ENCODE results near the gene FOXF1.

FOXF1 gene

DNA sequence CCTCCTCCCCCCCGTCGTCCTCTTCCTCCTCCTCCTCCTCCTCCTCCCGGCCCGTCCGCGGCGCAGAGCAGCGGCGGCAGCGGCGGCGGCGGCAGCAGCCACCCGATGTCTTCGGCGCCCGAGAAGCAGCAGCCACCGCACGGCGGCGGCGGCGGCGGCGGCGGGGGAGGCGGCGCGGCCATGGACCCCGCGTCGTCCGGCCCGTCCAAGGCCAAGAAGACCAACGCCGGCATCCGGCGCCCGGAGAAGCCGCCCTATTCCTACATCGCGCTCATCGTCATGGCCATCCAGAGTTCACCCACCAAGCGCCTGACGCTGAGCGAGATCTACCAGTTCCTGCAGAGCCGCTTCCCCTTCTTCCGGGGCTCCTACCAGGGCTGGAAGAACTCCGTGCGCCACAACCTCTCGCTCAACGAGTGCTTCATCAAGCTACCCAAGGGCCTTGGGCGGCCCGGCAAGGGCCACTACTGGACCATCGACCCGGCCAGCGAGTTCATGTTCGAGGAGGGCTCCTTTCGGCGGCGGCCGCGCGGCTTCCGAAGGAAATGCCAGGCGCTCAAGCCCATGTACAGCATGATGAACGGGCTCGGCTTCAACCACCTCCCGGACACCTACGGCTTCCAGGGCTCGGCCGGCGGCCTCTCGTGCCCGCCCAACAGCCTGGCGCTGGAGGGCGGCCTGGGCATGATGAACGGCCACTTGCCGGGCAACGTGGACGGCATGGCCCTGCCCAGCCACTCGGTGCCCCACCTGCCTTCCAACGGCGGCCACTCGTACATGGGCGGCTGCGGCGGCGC, at the start of gene FOXF1:
Gene FOXF1, plus strand, starts transcription at position 63 of the 797 bp plus-strand sequence. Its CDS starts 43 bp downstream, at position 106.
- DNase-seq (ENCODE audit: low spot score) = no peak

DNA sequence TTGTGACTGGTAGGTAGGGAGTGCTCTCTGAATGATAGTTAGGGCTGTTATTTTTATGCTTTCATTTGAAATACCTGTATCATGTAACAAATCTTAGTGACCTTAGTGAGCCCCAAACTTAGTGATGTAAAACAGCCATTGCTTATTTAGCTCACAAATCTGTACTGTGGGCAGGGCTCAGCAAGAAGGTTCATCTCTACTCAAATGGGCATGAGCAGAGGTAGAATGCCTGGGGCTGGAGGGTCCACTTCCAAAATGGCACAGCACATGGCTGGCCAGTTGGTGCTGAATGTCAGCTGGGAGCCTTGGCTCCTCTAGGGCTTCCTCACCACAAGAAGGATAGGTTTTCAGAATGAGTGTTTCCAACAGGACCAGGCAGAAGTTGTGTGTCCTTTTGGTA, 49.3 kb upstream of the FOXF1 start:
- DNase-seq (ENCODE audit: low spot score) = no peak

- no peak for DNase-seq (ENCODE audit: low spot score)
Observed at GRCh38 chr16:86462334-86463084, 47.8 kb upstream of the FOXF1 start.

GRCh38 chr16:86464044-86464443, 46.3 kb upstream of the FOXF1 start:
- no peak for DNase-seq (ENCODE audit: low spot score)

- DNase-seq (ENCODE audit: low spot score) = no peak
Observed at GRCh38 chr16:86465434-86465833, 44.9 kb upstream of the FOXF1 start.

GRCh38 chr16:86466696-86467406, 43.5 kb upstream of the FOXF1 start:
- DNase-seq (ENCODE audit: low spot score) = no peak

- no peak for DNase-seq (ENCODE audit: low spot score)
Observed at GRCh38 chr16:86467490-86467889, 42.8 kb upstream of the FOXF1 start.

- DNase-seq (ENCODE audit: low spot score) = no peak
Observed at GRCh38 chr16:86470964-86471363, 39.4 kb upstream of the FOXF1 start.

DNA sequence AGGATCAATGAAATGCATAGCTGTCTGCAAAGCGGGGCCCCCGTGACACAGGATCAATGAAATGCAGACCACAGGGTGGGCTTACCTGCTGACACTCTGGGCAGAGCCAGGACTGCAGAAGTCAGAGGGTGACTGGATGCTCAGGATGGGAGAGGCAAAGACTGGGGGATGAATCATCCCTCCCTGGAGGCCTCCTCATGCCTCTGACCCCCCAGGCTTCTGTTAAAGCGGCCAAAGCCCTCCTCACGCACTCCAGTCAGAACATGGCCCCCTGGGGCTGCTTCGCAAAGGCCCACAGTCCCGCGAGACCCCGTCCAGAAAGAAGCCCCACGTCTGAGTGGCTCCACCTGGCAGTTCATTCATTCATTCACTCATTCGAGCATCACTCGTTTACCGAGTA, 38.4 kb upstream of the FOXF1 start:
- DNase-seq (ENCODE audit: low spot score) = no peak

DNA sequence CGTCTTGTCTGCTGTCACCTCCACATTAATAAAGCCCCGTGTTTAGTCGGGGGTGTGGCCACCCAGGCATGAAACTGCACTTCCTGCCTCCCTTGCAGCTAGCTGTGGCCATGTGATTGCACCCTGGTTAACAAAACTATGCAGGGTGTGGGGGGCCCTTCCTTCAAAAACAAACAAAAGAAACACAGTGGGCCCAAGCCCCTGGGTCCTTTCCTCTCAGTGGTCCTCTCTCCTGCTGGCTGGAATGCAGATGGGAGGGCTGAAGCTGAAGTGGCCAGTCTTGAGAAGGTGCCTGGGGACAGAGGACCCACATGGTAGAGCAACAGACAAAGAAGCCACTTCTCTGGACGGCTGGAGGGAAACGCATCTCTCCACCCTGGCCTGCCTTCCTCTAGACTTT, 38.0 kb upstream of the FOXF1 start:
- DNase-seq (ENCODE audit: low spot score) = no peak

GRCh38 chr16:86476956-86477534, 33.3 kb upstream of the FOXF1 start:
- DNase-seq (ENCODE audit: low spot score) = no peak

GRCh38 chr16:86477642-86478041, 32.7 kb upstream of the FOXF1 start:
- DNase-seq (ENCODE audit: low spot score) = no peak

DNA sequence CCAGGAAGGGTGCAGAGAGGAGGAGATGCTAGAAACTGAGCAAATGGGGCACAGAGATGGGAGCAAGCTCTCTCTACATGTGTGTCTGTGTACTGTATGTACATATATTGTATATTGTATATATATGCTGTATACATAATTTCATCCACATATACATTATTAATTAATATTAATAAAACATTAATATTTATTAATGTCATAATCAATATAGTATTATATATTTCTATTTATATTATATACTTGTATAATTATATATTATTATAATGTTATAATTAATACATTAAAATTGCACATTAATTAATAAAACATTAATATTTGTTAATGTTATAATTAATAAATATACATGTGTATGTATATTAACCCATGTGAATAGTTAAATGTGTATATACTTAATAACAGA, 31.5 kb upstream of the FOXF1 start:
- no peak for DNase-seq (ENCODE audit: low spot score)

DNA sequence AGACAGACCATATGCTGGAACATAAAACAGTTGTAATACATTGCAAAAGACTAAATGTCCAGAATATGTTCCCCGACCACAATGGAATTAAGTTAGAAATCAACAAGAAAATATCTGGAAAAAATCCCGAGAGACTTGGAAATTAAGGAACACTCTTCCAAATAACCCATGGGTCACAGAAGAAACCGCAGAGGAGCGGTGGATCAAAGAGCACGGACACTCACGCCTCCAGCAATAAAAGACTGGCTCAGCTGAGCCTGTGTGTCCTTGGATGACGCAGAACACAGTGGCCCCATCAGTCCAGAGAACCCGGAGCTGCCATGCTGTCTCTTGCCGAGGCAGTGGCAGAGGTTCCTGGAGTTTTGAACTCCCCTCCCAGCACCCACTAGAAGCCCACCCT, 30.9 kb upstream of the FOXF1 start:
- no peak for DNase-seq (ENCODE audit: low spot score)

DNA sequence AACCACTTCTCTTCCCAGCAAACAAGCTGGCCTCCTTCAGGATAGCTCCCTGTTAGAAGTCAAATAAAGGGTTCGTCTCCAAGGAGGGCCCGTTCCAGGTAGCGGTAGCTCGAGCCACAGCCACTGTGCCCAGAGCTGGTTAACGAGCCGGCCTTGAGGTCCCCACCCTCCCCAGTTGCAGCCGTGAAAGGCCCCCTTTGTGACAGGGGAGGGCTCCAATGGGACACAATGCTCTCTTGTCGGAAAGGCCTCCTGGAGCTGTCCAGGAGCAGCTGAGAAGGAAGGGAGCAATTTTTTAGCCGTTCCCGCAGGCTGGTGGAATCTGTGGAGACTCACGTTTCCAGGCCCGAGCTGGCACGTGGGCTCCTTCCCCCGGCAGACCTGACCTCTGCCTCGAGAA, 29.9 kb upstream of the FOXF1 start:
- peak; percentile 81 for DNase-seq (ENCODE audit: low spot score)

- no peak for DNase-seq (ENCODE audit: low spot score)
Observed at GRCh38 chr16:86481607-86482006, 28.7 kb upstream of the FOXF1 start.

GRCh38 chr16:86484240-86484639, 26.1 kb upstream of the FOXF1 start:
- no peak for DNase-seq (ENCODE audit: low spot score)

GRCh38 chr16:86485746-86486145, 24.6 kb upstream of the FOXF1 start:
- DNase-seq (ENCODE audit: low spot score) = no peak

DNA sequence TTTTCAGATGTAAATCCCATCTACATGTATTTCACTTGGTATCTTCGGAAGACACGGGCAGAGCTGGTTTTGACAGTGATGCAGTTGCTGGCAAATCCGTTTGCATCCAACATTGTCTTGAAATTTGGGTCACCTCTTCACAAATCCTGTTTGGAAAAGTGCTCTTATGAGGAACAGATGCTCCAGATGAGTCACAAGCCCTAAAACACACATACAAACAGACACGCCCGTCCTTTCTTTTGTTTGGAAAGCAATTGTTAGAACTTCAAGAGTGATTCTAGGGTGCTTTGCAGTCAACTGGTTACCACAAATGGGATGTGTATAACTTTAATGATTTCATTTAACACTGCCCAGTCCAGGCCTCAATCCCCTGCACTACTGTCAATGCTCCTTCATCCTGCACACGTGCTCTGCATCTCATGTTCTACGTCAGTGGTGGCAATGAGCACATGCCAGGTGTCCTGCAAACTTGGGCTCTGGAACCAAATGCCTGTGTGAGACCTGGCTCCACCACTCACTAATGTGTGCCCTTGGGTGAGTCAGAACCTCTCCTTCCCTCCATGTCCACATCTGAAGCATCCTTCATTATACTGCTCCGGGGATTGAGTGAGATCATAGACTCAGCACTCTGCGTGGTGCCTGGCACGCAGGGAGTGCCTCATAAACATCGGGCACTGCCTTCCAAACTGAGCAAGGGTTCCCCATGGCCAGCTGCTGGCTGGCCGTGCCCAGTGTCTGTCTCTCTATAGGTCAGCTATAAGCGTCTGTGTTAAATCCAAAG, 19.3 kb upstream of the FOXF1 start:
- no peak for DNase-seq (ENCODE audit: low spot score)

GRCh38 chr16:86491640-86492023, 18.7 kb upstream of the FOXF1 start:
- peak; percentile 92 for DNase-seq (ENCODE audit: low spot score)

- DNase-seq (ENCODE audit: low spot score) = no peak
Observed at GRCh38 chr16:86492267-86492960, 17.9 kb upstream of the FOXF1 start.
